HG02798 (cell line): ENCODE data around the gene ZFP57.
"Not testable (repeated sequence)": the region's sequence is repeated elsewhere in the genome, so short reads cannot be mapped to it uniquely, and the experiment has no call there.

Source experiments
- ATAC-seq: cut with Tn5 transposase; IDR thresholded peaks from one replicate; pipeline ENCODE4 v1.9.1; 2021; ENCODE audit warnings: mild to moderate bottlenecking; ENCODE audit not compliant: unreplicated experiment, poor library complexity

Gene ZFP57

DNA sequence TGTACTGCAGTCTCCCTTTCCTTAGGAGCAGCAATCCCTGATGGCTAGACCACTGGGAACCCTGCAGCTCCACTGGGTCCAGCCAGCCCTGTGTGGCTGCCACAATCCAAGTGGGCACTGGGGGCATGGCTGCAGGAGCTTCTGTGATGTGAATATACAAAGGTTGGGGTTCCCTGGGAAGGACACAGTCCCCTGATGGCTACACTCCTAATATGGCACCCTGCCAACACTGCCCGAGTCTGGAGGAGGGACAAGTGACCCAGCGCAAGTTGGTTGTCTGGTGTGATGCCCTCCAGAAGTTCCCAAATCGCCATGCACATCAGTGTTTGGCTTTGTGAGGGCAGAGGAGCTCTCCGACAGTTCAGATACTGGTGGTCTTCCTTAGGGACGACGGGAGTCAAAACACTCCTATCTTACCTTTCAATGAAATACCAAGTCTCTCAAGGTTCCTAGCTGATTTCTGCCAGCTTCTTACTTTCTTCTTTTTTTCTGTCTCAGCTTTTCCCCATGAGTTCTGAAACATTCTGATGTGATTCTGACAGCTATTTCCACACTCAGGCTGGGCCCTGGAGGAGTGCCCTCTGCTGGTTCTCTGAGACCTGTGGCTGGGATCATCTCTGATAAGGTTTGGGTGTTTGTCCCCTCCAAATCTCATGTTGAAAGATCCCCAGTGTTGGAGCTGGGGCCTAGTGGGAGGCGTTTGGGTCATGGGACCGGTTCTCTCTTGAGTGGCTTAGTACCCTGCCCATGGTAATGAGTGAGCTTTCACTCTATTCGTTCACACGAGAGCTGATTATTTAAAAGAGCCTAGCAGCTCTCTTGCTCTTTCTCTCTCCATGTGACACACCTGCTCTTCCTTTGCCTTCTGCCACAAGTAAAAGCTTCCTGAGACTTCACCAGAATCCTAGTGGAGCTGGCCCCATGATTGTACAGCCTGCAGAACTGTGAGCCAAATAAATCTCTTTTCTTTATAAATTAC lies 15.5 kb upstream of the ZFP57 start:
- ATAC-seq, result no peak

DNA sequence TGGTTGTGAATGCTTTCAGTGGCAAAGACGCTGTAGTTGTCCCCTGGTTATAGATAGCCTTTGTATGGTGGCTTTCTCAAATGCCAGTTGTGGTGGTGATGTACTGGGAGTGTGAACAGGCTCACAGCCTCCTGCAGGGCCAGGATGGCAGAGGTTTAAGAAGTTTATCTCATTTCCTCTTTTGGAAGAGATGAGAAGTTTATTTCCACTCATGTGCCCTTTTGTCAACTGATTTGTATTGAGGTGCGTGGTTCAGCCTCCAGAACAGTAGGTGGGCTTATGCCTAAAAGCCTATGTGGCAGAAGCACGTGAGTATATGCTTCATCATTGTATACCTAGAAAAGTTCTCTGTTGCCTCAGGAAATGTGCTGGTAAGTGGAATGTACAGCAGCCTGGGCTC lies 13.7 kb upstream of the ZFP57 start:
- ATAC-seq, result no peak

DNA sequence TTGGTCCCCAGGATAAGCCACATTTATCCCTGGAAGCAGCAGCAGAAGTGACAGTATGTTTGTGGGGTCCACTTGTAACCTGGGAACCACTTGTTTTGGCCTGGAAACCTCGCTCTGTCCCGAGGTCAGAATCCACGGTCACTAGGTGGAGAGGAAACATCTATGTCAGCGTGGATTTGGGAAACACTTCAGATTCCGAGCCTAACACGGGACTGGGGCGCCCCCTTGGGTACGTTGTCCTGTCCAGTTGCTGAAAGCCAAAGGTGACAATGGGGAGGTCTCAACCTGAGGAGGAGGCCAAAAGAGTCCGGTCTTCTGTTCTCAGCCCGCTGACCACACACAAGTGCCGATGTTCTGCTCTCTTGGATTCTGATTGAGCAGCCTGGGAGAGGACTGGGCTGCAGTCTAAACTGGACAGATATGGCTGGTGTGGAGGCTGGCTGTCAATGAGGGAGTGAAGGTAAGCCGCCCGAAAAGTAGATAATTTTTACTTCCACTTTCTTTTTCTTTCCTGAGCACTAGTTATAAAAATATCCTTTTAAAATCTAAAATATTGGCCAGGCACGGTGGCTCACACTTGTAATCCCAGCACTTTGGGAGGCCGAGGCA lies 4.9 kb upstream of the ZFP57 start:
- ATAC-seq, result no peak

DNA sequence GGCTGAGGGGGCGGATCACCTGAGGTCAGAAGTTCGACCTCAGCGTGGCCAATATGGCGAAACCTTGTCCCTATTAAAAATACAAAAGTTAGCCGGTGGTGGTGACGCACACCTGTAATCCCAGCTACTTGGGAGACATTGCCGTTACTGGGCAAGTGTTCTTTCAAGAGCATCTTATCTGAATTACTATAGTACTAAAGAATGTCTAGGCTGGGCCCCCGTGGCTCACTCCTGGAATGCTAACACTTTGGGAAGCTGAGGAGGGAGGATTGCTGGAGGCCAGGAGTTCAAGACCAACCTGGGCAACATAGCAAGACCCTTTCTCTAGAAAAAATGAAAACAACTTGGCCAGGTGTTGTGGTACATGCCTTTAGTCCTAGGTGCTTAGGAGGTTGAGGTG lies 859 bp upstream of the ZFP57 start:
- no peak for ATAC-seq

DNA sequence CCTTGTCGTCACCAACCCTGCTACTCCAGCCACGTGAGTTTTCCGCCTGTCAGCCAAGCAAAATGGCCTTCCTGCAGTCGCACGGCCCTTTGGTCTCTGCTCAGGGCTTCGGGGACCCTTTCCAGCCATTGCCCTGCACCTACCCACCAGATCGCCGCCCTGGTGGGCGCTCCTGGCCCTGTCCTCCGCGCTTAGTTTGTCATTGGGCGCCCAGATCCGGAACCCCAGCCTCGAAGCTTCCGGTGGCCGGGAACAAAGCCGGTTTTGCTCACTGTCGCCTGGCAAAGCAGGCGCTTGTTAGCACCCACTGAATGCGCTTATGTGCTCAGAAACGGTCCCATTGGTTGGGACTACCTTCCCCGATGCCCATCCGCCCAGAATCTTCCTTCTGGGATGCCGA lies 536 bp downstream of the ZFP57 start:
- no peak for ATAC-seq

DNA sequence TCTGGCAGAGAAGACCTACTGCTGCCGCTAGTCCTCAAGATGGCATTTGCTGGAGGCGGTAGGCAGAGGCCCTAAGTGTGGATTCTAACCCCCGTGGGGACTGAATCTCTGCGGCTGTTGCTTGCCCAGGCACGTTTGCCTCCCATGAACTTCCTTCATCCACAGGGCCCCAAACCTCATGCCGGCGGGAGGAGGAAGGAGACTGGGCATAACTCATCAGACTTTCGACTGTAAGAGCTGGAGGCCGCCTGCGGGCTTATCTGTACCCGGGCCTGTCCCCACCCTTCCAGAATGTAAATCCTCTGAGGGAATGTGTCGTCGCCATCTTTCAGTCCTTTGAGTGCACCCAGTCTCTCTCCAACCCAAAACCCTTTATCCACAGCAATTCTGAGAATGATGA lies 990 bp downstream of the ZFP57 start:
- no peak for ATAC-seq

DNA sequence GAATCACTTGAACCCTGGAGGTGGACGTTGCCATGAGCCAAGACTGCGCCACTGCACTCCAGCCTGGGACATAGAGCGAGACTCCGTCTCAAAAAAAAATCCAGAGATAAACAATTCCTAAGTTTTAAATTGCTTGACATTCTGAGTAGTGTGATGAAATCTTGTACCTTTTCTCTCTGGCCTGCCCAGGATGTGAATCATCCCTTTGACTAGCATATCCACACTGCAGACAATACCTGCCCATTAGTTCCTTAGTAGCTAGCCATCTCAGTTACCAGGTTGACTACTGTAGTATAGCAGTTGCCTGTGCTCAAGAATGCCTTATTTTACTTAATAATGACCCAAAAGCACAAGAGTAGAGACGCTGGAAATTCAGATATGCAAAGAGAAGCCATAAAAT lies 2.8 kb downstream of the ZFP57 start:
- ATAC-seq, result no peak

DNA sequence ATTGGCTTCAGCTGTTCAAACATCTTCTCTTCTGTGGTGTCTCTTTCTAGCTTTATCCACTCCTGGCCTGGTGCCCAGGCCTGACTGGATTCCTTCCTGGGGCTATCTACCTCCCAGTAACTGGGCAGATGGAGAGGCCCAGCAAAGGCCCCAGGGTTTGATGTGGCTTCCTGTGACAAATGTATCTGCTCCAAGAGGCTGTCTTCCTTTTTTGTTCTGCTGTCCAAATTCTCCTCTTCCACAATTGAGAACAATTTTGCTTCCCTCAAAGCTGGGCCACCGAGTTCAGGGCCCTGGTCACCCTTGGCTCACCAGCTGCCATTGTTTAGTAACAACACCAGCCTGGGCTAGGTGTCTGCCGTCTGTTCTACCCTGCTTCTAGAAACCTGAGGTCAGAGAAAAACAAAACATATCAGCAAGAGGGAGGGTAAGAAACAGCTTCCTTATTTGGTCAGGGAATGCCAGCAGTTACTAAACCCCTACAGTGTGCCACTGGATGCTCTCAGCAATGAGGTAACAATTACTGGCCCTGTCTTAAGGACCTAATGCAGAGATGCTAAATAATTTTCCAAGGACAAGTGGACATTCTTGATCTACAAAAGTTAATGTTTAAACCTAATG lies 3.9 kb downstream of the ZFP57 start:
- no peak for ATAC-seq

DNA sequence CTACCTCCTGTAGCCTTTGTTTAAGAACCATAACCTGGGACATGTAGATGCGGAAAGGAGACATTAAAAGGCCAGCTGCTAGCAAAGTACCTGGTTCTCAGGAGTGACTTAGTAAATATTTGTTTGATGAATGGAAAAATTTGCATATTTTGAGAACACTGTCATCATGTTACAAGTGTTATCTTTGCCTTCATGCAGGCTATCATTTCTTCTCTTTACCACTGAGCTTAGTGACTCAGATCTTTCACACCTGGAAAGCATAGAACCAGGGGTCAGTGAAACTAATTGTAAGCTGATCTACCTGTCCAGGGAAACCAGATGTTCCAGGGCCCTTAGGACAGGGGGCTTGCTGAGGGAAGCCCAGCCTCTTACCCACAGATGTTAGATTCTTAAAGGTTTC lies 5.4 kb downstream of the ZFP57 start:
- ATAC-seq, result no peak

DNA sequence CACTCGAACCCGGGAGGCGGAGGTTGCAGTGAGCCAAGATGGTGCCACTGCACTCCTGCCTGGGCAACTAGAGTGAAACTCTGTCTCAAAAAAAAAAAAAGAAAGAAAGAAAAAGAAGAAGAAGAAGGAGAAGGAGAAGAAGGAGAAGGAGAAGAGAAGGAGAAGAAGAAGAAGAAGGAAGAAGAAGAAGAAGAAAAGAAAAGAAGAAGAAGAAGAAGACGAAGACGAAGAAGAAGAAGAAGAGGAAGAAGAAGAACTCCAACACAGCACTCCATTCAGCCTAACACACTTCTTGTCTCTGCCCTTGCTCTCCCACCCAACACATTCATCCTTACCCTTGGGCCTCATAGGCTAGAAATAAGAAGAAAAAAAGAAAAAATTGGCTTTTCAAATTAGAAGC lies 6.9 kb downstream of the ZFP57 start:
- no peak for ATAC-seq

DNA sequence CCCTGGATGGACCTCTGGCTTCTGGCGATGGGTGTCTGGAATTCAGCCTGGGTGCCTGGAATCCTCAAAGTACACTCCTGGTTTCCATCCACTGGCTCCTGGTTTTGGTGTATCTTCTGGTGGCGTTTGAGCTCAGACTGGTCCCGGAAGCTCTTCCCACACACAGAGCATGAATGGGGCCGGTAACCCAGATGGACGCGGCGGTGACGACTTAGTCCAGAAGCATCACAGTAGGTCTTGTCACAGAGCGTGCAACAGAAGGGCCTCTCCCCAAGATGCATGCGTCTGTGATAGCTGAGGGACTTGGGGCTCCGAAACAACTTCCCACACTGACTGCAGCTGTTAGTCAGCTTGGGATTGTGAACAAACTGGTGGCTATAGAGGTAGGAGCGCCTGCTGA lies 7.8 kb downstream of the ZFP57 start:
- ATAC-seq, result no peak

DNA sequence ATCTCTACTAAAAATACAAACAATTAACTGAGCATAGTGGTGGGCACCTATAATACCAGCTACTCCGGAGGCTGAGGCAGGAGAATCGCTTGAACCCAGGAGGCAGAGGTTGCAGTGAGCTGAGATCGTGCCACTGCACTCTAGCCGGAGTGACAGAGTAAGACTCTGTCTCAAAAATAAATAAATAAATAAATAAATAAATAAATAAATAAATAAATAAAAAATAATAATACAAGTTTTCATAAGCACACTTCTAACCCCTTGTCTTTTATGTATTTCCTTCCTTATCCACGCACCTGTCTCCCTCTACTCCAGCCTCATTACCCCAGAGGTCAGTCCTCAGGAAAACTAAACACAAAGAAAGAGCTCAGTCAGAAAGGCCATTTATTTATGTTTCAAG lies 8.8 kb downstream of the ZFP57 start:
- ATAC-seq, result not testable (repeated sequence)

DNA sequence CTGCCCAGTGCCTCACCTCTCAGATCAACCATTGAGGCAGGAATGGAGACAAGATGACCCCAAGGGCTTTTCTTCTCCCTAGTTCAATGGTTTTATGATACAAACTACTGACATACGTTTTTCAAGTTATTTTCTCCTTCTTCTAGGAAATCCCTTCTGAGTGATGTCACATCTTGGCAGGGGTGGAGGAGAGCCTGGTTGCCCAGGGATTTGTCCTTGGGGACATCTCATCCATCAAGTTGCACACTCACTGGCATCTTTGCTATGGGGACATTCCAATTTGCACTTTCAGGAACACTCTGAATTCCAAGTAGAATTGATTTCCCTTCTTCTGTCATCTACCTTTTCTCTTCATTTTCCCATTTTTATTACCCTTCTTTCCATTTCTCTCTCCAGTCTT lies 9.9 kb downstream of the ZFP57 start:
- ATAC-seq, result no peak

DNA sequence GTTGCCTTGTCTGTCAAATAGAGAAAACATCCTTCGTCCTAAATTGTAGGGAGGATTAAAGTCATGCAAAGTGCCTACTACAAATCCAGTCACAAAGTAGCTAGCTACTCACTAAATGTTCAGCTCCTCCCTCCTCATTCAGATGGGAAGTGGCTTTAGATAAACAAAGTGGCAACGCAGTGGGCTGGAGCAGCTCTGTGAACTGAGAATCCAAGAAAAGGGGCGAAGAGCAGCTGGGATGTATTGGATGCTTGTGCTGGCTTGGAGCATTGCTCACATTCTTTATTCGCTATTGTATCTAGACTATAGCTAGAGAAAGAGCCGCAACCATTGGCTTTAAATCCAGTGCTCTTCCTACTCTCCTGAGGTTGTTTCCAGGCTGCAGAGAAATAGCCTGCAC lies 13.8 kb downstream of the ZFP57 start:
- no peak for ATAC-seq

DNA sequence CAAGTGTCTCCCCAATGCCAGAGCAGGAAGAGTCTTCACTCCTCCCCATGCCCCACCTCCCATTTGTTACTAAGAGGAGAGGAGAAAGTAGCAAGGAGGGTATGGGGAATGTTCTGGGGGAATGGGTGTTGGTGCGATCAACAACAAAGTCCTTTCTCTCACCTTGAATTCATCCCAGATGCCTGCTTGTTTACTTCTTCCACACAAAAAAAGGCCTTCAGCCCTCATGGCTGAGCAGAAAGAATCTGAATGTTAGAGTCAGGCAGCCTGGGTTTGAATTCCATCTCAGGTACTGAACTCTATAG lies 14.2 kb downstream of the ZFP57 start:
- ATAC-seq, result no peak

DNA sequence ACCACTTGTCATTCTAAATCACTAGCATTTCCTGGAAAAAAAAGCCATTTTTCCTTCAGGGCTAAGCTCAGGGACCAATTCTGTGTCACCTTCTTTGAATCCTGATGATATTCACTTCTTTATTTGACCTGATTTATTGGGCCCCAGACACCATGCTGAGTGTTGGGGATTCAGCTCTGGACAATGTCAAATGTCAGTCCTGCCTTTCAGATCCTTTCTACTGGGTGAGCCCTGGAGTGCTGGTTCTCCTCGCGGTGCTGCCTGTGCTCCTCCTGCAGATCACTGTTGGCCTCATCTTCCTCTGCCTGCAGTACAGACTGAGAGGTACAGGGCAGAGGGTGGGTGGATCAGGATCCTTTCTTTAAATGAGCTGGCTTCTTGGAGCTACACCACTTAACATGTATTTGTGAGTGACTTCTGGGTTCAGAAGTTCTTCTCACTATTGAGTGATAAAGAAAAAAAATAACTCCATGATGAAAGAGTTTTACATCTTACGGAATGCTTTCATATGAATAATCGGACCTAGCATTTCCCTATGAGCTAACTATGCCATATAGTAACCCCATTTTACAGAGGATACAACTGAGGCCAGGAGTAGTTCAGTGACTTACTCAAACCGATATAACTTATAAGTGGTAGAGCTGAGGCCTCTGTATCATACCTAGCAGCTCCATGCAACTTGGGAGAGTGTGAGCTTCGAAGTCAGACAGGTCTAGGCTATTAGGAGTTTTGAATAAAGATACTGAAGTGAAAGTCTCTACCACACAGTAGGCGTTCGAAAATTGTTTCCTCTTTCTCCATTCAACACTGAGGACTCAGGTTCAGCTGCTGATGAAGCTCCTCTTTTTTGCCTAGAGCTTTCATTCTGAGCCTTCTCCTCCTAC lies 14.8 kb downstream of the ZFP57 start:
- ATAC-seq, result no peak

DNA sequence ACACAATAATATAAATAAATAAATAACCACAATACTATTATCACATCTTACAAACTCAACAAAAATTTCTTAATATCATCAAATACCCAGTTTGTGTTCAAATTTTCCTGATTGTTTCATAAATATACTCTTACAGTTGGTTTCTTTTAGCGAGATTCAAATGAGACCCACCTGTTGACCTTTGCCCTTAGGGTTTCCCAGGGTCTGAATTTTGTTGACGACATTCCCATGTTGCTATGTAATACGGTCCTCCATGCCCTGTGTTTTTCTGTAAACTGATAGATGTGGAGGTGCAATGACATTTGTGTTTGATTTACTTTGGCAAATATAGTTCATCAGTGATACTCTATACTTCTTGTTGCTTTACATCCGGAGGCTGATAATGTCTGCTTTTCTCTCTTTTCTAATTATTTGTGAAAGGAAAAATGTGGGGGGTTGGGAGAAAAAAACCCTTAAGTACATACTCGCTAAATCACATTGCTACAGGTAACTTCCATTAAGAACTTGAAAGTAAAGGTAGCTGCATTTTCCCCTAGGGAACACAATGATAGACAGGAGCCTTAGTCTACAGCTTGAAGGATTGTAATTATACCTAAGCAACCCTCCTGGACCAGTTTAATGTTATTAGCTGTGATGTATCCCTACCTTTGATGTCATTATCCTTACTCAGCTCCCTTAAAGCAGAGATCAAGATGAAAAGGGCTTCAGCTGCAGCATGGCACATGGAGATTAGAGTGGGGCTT lies 17.5 kb downstream of the ZFP57 start:
- no peak for ATAC-seq

DNA sequence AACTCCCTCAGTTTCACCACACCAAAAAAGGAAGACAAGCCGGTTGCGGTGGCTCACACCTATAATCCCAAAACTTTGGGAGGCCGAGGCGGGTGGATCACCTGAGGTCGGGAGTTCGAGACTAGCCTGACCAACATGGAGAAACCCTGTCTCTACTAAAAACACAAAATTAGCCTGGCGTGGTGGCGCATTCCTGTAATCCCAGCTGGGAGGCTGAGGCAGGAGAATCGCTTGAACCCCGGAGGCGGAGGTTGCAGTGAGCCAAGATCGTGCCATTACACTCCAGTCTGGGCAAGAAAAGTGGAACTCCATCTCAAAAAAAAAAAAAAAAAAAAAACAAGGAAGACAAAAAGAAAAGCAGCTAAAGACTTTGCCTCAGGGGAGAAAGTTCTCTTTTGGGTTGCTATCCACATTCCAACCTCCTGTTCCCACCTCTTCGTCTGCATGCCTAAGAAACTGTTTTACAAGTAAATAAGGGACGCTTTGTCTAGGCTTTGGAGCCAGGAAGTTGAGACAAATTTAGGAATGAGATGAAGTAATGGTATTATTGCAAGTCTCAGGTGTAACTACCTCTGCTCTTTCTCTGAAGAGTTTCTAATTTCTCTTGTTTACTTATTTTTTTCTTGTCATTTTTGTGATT lies 19.3 kb downstream of the ZFP57 start:
- ATAC-seq, result not testable (repeated sequence)

DNA sequence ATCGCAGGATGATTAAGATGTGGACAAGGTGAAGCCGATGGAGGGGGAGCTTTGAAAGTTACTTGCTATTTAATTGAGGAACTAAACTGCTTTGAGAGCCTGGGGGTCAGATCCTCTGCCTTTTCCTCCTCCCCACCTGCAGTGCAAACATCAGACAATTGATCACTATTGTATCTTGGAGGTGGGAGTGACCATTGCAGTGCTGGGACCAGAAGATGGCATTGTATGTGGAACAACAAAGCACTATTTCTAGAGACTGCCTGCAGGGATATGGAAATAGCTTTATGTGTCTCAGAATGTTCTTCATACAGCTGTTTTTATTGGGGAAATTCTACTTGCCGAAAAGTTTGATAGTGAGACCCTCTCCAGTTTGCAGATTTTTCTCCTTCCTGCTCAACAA lies 19.9 kb downstream of the ZFP57 start:
- ATAC-seq, result no peak

DNA sequence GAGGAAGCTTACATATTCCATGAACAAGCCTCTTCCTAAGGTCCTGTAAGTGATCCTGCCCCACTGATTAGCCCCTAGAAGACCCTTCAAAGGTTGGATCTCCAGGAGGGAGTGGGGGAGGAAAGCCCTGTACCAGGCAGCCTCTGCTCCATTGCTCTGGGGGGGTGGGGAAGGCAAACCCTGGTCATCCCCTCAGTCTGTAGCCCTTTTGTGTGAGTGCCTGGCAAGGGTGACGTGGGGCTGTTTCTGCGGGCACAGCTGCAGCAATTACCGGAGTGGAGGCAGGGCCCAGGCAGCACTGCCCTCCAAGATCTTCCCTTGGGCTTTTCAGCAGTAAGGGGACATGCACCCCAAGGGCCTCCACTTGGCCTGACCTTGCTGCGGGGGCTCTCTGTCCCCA lies 24.2 kb downstream of the ZFP57 start, which contains the start of gene MOG:
MOG (plus strand) TSS at position 295 of the 400 bp plus-strand sequence. CDS start 118 bp downstream, outside the sequence.
- no peak for ATAC-seq
